HL-60/S4 treated with retinoic acid at 250 ng/mL for 4 days and 3 days (cell line): Measurements from ENCODE around the gene PSTK.

Experiments
- in situ Hi-C: fragments of 300-500 bp; cut with MboI; formaldehyde crosslinking; loops from 2 replicates; pipeline ENCODE4 v1.7.0; 2022; ENCODE audit warnings: low sequenced_read_pairs

Gene PSTK

GRCh38 chr10:122990278-122990677 is 10.1 kb downstream of the PSTK start:
- in situ Hi-C loops: no loop called here

GRCh38 chr10:122992031-122992585 is 11.9 kb downstream of the PSTK start:
- in situ Hi-C loops: no loop called here

- in situ Hi-C loops: no loop called here
These were observed 13.7 kb downstream of the PSTK start for GRCh38 chr10:122993797-122994336.

- in situ Hi-C loops: no loop called here
These were observed 15.7 kb downstream of the PSTK start for GRCh38 chr10:122995936-122996335.

GRCh38 chr10:122997864-122998263 is 17.7 kb downstream of the PSTK start:
- in situ Hi-C loops: no loop called here

- in situ Hi-C loops: no loop called here
These were observed 18.2 kb downstream of the PSTK start for GRCh38 chr10:122998360-122998917.

GRCh38 chr10:122998934-122999333 is 18.7 kb downstream of the PSTK start:
- in situ Hi-C loops: no loop called here

GRCh38 chr10:122999347-122999746 is 19.1 kb downstream of the PSTK start:
- in situ Hi-C loops: no loop called here

- in situ Hi-C loops: no loop called here
These were observed 20.0 kb downstream of the PSTK start for GRCh38 chr10:123000155-123000554.

- in situ Hi-C loops: no loop called here
These were observed 21.2 kb downstream of the PSTK start for GRCh38 chr10:123001370-123001769.

- in situ Hi-C loops: no loop called here
These were observed 24.1 kb downstream of the PSTK start for GRCh38 chr10:123004298-123004697.

GRCh38 chr10:123007558-123008354 is 27.6 kb downstream of the PSTK start:
- in situ Hi-C loops: no loop called here

GRCh38 chr10:123008355-123009104 is 28.3 kb downstream of the PSTK start, which contains the start of the genes ACADSB and IKZF5:
Gene ACADSB, plus strand, starts transcription at chr10:123009006. Its CDS starts 24 bp downstream, at chr10:123009030.
Gene IKZF5, minus strand, starts transcription at chr10:123008795. Its CDS starts 10,170 bp downstream, at chr10:122998625.
- in situ Hi-C loops: no loop called here

GRCh38 chr10:123009105-123009820 is 29.1 kb downstream of the PSTK start:
- in situ Hi-C loops: no loop called here

GRCh38 chr10:123011987-123012386 is 31.8 kb downstream of the PSTK start:
- in situ Hi-C loops: no loop called here

GRCh38 chr10:123013456-123014419 is 33.5 kb downstream of the PSTK start:
- in situ Hi-C loops: no loop called here

- in situ Hi-C loops: no loop called here
These were observed 34.6 kb downstream of the PSTK start for GRCh38 chr10:123014772-123015171.

GRCh38 chr10:123016228-123016627 is 36.0 kb downstream of the PSTK start:
- in situ Hi-C loops: no loop called here

- in situ Hi-C loops: no loop called here
These were observed 37.4 kb downstream of the PSTK start for GRCh38 chr10:123017421-123018165.
